ENCODE results near the gene XG. TPM values are rescaled to one million over a fixed set of nuclear protein-coding genes. Genes with fewer than 3 reads are reported as not detected.

Gene XG
- total RNA-seq, 1 donor from 2014 or later = 2.4 TPM

- Mint-ChIP-seq H3K27me3 (no peaks in the 10 kb centered on the region), H3K9me3 (ENCODE audit: low read depth) (no peaks in the 10 kb centered on the region), H3K36me3 (ENCODE audit: insufficient read depth) (no peaks in the 10 kb centered on the region), H3K27ac (no peak overlapping the region), H3K4me3 (ENCODE audit: low read depth) (no peak overlapping the region), H3K4me1 (ENCODE audit: low read depth) (no peaks in the 10 kb centered on the region)
- no peak for TF ChIP-seq CTCF (IDR thresholded peaks at IDR 0.05; ENCODE audit: unreplicated experiment)
- DNase-seq (ENCODE audit: low spot score, unreplicated experiment) = no peak
Observed at GRCh38 chrX:2820136-2820771, 68.4 kb downstream of the XG start.

- no peaks in the 10 kb centered on the region for H3K36me3 Mint-ChIP-seq (ENCODE audit: insufficient read depth)
- H3K4me1 Mint-ChIP-seq (ENCODE audit: low read depth) = no peaks in the 10 kb centered on the region
- H3K9me3 Mint-ChIP-seq (ENCODE audit: low read depth) = no peaks in the 10 kb centered on the region
- no peak overlapping the region for H3K4me3 Mint-ChIP-seq (ENCODE audit: low read depth)
- H3K27ac Mint-ChIP-seq = no peak overlapping the region
- TF ChIP-seq CTCF (IDR thresholded peaks at IDR 0.05; ENCODE audit: unreplicated experiment) = no peak
- no peaks in the 10 kb centered on the region for H3K27me3 Mint-ChIP-seq
- no peak for DNase-seq (ENCODE audit: low spot score, unreplicated experiment)
Observed at GRCh38 chrX:2823795-2824386, 72.1 kb downstream of the XG start.

GRCh38 chrX:2824886-2825285 lies 73.0 kb downstream of the XG start:
- Mint-ChIP-seq H3K9me3 (ENCODE audit: low read depth) (no peaks in the 10 kb centered on the region), H3K4me1 (ENCODE audit: low read depth) (no peaks in the 10 kb centered on the region), H3K27ac (no peak overlapping the region), H3K27me3 (no peaks in the 10 kb centered on the region), H3K4me3 (ENCODE audit: low read depth) (no peak overlapping the region), H3K36me3 (ENCODE audit: insufficient read depth) (no peaks in the 10 kb centered on the region)
- no peak for DNase-seq (ENCODE audit: low spot score, unreplicated experiment)
- TF ChIP-seq CTCF (IDR thresholded peaks at IDR 0.05; ENCODE audit: unreplicated experiment) = no peak

DNA sequence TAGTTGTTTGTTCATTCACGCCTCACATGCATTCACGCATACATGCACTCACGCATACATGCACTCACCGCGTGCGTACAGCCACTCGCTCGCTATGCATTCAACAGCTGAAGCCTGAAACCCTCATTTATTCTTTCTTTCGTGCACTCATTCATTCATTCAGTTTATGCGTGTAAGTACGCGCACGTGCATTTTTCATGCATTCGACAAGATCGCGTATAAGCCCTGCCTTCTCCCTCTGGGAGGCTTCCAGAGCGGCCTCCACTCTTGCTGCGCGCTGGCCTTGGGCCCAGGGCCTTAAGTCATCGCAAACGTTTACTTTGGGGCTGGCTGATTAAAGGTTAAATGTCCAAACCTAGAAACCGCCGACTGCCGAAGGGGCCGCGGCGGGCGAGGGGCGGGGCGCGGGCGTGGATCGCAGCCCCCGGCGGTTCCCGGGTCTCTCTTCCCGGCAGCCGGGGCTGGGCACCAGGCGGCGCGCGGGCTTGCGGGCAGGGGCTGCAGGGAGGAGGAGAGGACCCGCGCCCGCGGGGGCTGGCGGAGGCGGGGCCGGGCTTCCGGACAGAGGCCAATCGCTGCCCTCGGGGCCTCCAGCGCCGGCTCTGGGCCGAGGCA lies 76.6 kb downstream of the XG start, which contains the start of gene GYG2:
Gene GYG2, plus strand, starts transcription at position 587 of the 615 bp plus-strand sequence. CDS start 1,259 bp downstream, outside the sequence.
- Mint-ChIP-seq H3K36me3 (ENCODE audit: insufficient read depth) (peaks cover 17% of the 10 kb centered on the region), H3K4me3 (ENCODE audit: low read depth) (peak within 1 kb of the TSS; percentile 73), H3K9me3 (ENCODE audit: low read depth) (no peaks in the 10 kb centered on the region), H3K4me1 (ENCODE audit: low read depth) (peaks cover 19% of the 10 kb centered on the region), H3K27ac (no peak within 1 kb of the TSS), H3K27me3 (no peaks in the 10 kb centered on the region)
- no peak for TF ChIP-seq CTCF (IDR thresholded peaks at IDR 0.05; ENCODE audit: unreplicated experiment)
- DNase-seq (ENCODE audit: low spot score, unreplicated experiment) = peak; percentile 73

- Mint-ChIP-seq H3K4me3 (ENCODE audit: low read depth) (peak overlapping the region; percentile 73), H3K36me3 (ENCODE audit: insufficient read depth) (peaks cover 18% of the 10 kb centered on the region), H3K4me1 (ENCODE audit: low read depth) (peaks cover 21% of the 10 kb centered on the region), H3K27me3 (no peaks in the 10 kb centered on the region), H3K27ac (no peak overlapping the region), H3K9me3 (ENCODE audit: low read depth) (no peaks in the 10 kb centered on the region)
- no peak for TF ChIP-seq CTCF (IDR thresholded peaks at IDR 0.05; ENCODE audit: unreplicated experiment)
- DNase-seq (ENCODE audit: low spot score, unreplicated experiment) = peak; percentile 61
Observed at GRCh38 chrX:2828959-2829411, 77.1 kb downstream of the XG start.
